Lower leg skin (tissue), 3 donors: ENCODE data around the gene TRIP10.

ENCODE experiments used
- CTCF ChIP-seq, 3 donors: fragments of 450-650 bp; IDR thresholded peaks; one replicate each; pipeline ENCODE4 v1.5.1; 2016; ENCODE audit warnings: antibody characterized with exemption in 3 of 3, mild to moderate bottlenecking in 3 of 3, moderate library complexity in 2 of 3
- POLR2A ChIP-seq, 2 donors: fragments of 450-650 bp; IDR thresholded peaks; one replicate each; pipeline ENCODE4 v1.6.1; 2016 to 2017; ENCODE audit warnings: antibody characterized with exemption in 2 of 2, mild to moderate bottlenecking in 1 of 2, moderate library complexity in 1 of 2

DNA sequence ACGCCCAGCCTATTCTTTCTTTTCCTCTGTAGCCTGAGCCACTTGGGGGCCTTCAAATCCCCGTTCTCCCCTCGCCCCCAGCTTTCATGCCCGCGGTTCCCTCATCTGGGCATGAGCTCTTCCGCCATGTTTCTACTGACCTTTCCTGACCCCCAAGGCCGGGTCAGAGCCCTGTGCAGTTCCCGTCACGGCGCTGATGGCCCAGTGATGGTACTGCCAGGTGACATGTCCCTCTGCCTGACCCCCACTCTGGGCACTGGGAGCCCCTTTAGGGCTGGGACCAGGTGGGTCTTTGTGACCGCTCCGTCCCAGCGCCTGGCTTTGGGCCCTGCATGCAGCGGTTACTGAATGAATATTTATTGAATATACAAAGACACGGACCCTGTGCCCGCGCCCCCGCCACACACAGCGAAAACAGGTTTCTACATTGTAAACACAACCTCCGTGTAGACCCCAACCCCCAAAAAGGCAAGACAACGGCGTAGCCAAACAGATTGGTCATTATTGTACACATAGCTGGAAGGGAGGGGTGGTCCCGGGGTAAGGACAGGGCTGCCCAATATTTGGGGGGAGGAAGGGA lies 9.8 kb upstream of the TRIP10 start:
- TF ChIP-seq POLR2A (IDR thresholded peaks at IDR 0.05) (no peak), CTCF (IDR thresholded peaks at IDR 0.05) (no peak)
